ENCODE results near the gene LY6G5C. TPM values are rescaled to one million over a fixed set of nuclear protein-coding genes. Genes with fewer than 3 reads are reported as not detected.

LY6G5C gene
- total and polyA plus RNA-seq, 2 experiments from 2014 or later, result 2.1 TPM; not detected in 1

- Histone ChIP-seq H3K79me2 (replicated peaks; ENCODE audit: insufficient read depth) (no peaks in the 10 kb centered on the region), H3K4me3 (no peak overlapping the region), H3K4me1 (ENCODE audit: insufficient read depth) (no peaks in the 10 kb centered on the region), H3K36me3 (ENCODE audit: insufficient read depth) (peaks cover 65% of the 10 kb centered on the region), H4K20me1 (replicated peaks; ENCODE audit: insufficient read depth) (peaks cover 33% of the 10 kb centered on the region), H3K27ac (ENCODE audit: low read depth) (no peak overlapping the region), H3K9me2 (ENCODE audit: insufficient read depth) (no peaks in the 10 kb centered on the region), H2AFZ (no peak overlapping the region), H3F3A (replicated peaks; ENCODE audit: low read depth) (peaks cover 72% of the 10 kb centered on the region), H3K4me2 (no peak overlapping the region), H3K27me3 (ENCODE audit: insufficient read depth) (no peaks in the 10 kb centered on the region)
- ATAC-seq, result peak; percentile 9
- Mint-ChIP-seq H3K4me3 (no peak overlapping the region), H3K27me3 (ENCODE audit: insufficient read depth, low read depth, poor library complexity) (peaks cover 6% of the 10 kb centered on the region), H3K27ac (no peak overlapping the region), H3K4me1 (no peaks in the 10 kb centered on the region), H3K9me3 (no peaks in the 10 kb centered on the region), H3K36me3 (ENCODE audit: low read depth) (peaks cover 92% of the 10 kb centered on the region)
- TF ChIP-seq ZNF331 (CRISPR knock-in tag; IDR thresholded peaks at IDR 0.05; ENCODE audit: low read depth), result no peak
- no peak for TF ChIP-seq CREB1 (CRISPR knock-in tag; IDR thresholded peaks at IDR 0.05; ENCODE audit: low read depth)
- TF ChIP-seq NANOG (IDR thresholded peaks at IDR 0.05; ENCODE audit: borderline replicate concordance), result no peak
- TF ChIP-seq, protein P1, sequence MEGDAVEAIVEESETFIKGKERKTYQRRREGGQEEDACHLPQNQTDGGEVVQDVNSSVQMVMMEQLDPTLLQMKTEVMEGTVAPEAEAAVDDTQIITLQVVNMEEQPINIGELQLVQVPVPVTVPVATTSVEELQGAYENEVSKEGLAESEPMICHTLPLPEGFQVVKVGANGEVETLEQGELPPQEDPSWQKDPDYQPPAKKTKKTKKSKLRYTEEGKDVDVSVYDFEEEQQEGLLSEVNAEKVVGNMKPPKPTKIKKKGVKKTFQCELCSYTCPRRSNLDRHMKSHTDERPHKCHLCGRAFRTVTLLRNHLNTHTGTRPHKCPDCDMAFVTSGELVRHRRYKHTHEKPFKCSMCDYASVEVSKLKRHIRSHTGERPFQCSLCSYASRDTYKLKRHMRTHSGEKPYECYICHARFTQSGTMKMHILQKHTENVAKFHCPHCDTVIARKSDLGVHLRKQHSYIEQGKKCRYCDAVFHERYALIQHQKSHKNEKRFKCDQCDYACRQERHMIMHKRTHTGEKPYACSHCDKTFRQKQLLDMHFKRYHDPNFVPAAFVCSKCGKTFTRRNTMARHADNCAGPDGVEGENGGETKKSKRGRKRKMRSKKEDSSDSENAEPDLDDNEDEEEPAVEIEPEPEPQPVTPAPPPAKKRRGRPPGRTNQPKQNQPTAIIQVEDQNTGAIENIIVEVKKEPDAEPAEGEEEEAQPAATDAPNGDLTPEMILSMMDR (conservative IDR thresholded peaks at IDR 0.05; ENCODE audit: low read depth in 2 of 2), result no peak
- no peak for TF ChIP-seq ZNF462 (CRISPR knock-in tag; IDR thresholded peaks at IDR 0.05)
- TF ChIP-seq, protein P2, sequence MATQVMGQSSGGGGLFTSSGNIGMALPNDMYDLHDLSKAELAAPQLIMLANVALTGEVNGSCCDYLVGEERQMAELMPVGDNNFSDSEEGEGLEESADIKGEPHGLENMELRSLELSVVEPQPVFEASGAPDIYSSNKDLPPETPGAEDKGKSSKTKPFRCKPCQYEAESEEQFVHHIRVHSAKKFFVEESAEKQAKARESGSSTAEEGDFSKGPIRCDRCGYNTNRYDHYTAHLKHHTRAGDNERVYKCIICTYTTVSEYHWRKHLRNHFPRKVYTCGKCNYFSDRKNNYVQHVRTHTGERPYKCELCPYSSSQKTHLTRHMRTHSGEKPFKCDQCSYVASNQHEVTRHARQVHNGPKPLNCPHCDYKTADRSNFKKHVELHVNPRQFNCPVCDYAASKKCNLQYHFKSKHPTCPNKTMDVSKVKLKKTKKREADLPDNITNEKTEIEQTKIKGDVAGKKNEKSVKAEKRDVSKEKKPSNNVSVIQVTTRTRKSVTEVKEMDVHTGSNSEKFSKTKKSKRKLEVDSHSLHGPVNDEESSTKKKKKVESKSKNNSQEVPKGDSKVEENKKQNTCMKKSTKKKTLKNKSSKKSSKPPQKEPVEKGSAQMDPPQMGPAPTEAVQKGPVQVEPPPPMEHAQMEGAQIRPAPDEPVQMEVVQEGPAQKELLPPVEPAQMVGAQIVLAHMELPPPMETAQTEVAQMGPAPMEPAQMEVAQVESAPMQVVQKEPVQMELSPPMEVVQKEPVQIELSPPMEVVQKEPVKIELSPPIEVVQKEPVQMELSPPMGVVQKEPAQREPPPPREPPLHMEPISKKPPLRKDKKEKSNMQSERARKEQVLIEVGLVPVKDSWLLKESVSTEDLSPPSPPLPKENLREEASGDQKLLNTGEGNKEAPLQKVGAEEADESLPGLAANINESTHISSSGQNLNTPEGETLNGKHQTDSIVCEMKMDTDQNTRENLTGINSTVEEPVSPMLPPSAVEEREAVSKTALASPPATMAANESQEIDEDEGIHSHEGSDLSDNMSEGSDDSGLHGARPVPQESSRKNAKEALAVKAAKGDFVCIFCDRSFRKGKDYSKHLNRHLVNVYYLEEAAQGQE (IDR thresholded peaks at IDR 0.05; ENCODE audit: unreplicated experiment), result no peak
- TF ChIP-seq, protein P3, sequence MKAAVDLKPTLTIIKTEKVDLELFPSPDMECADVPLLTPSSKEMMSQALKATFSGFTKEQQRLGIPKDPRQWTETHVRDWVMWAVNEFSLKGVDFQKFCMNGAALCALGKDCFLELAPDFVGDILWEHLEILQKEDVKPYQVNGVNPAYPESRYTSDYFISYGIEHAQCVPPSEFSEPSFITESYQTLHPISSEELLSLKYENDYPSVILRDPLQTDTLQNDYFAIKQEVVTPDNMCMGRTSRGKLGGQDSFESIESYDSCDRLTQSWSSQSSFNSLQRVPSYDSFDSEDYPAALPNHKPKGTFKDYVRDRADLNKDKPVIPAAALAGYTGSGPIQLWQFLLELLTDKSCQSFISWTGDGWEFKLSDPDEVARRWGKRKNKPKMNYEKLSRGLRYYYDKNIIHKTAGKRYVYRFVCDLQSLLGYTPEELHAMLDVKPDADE (IDR thresholded peaks at IDR 0.05), result no peak
- no peak for TF ChIP-seq JUNB (IDR thresholded peaks at IDR 0.05; ENCODE audit: unreplicated experiment)
- no peak for TF ChIP-seq STAT1 (IDR thresholded peaks at IDR 0.05; ENCODE audit: unreplicated experiment)
- TF ChIP-seq POLR2AphosphoS5 (IDR thresholded peaks at IDR 0.05; ENCODE audit: low read depth), result no peak; the same call in 1 of the 2 replicates
- TF ChIP-seq EZH2 (IDR thresholded peaks at IDR 0.05; ENCODE audit: low read depth, unreplicated experiment), result no peak
- TF ChIP-seq ZNF114 (CRISPR knock-in tag; IDR thresholded peaks at IDR 0.05), result no peak
- no peak for TF ChIP-seq EZH2phosphoT487 (IDR thresholded peaks at IDR 0.05; ENCODE audit: unreplicated experiment)
- DNase-seq (ENCODE audit: low spot score), result no peak
Measured at GRCh38 chr6:31636698-31637596, 43.9 kb downstream of the LY6G5C start.

Measured in GM23338 (cell line).